Measurements from ENCODE around the gene EXOSC9. TPM values are rescaled to one million over a fixed set of nuclear protein-coding genes. Genes with fewer than 3 reads are reported as not detected.

Gene EXOSC9
- total RNA-seq, 1 donor from 2014 or later, result 58.8 TPM

GRCh38 chr4:121824171-121824527, 23.0 kb downstream of the EXOSC9 start:
- peak overlapping the region; percentile 98 for H3K27ac Mint-ChIP-seq (ENCODE audit: unreplicated experiment)
- TF ChIP-seq, protein P1, sequence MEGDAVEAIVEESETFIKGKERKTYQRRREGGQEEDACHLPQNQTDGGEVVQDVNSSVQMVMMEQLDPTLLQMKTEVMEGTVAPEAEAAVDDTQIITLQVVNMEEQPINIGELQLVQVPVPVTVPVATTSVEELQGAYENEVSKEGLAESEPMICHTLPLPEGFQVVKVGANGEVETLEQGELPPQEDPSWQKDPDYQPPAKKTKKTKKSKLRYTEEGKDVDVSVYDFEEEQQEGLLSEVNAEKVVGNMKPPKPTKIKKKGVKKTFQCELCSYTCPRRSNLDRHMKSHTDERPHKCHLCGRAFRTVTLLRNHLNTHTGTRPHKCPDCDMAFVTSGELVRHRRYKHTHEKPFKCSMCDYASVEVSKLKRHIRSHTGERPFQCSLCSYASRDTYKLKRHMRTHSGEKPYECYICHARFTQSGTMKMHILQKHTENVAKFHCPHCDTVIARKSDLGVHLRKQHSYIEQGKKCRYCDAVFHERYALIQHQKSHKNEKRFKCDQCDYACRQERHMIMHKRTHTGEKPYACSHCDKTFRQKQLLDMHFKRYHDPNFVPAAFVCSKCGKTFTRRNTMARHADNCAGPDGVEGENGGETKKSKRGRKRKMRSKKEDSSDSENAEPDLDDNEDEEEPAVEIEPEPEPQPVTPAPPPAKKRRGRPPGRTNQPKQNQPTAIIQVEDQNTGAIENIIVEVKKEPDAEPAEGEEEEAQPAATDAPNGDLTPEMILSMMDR (conservative IDR thresholded peaks at IDR 0.05), result no peak
- H3K4me1 Mint-ChIP-seq, result peaks cover 30% of the 10 kb centered on the region
- H3K4me3 Mint-ChIP-seq, result peak overlapping the region; percentile 91
- no peaks in the 10 kb centered on the region for H3K27me3 Mint-ChIP-seq (ENCODE audit: low read depth)
- no peak for DNase-seq (ENCODE audit: low read depth, low spot score)
- no peaks in the 10 kb centered on the region for H3K9me3 Mint-ChIP-seq
- peaks cover 5% of the 10 kb centered on the region for H3K36me3 Mint-ChIP-seq (ENCODE audit: low read depth)

GRCh38 chr4:121824950-121825349, 23.8 kb downstream of the EXOSC9 start:
- H3K4me1 Mint-ChIP-seq, result peaks cover 30% of the 10 kb centered on the region
- no peaks in the 10 kb centered on the region for H3K27me3 Mint-ChIP-seq (ENCODE audit: low read depth)
- no peak for DNase-seq (ENCODE audit: low read depth, low spot score)
- H3K4me3 Mint-ChIP-seq, result peak overlapping the region; percentile 83
- H3K27ac Mint-ChIP-seq (ENCODE audit: unreplicated experiment), result no peak overlapping the region
- peaks cover 3% of the 10 kb centered on the region for H3K36me3 Mint-ChIP-seq (ENCODE audit: low read depth)
- H3K9me3 Mint-ChIP-seq, result no peaks in the 10 kb centered on the region
- TF ChIP-seq, protein P1 (conservative IDR thresholded peaks at IDR 0.05), result no peak

GRCh38 chr4:121827853-121828252, 26.7 kb downstream of the EXOSC9 start:
- Mint-ChIP-seq H3K9me3 (no peaks in the 10 kb centered on the region), H3K36me3 (ENCODE audit: low read depth) (no peaks in the 10 kb centered on the region), H3K4me1 (peaks cover 8% of the 10 kb centered on the region), H3K27me3 (ENCODE audit: low read depth) (no peaks in the 10 kb centered on the region), H3K4me3 (no peak overlapping the region), H3K27ac (ENCODE audit: unreplicated experiment) (no peak overlapping the region)
- no peak for DNase-seq (ENCODE audit: low read depth, low spot score)
- TF ChIP-seq, protein P1 (conservative IDR thresholded peaks at IDR 0.05), result no peak

GRCh38 chr4:121829511-121829910, 28.4 kb downstream of the EXOSC9 start:
- TF ChIP-seq, protein P1 (conservative IDR thresholded peaks at IDR 0.05), result no peak
- Mint-ChIP-seq H3K9me3 (no peaks in the 10 kb centered on the region), H3K27ac (ENCODE audit: unreplicated experiment) (no peak overlapping the region), H3K27me3 (ENCODE audit: low read depth) (no peaks in the 10 kb centered on the region), H3K36me3 (ENCODE audit: low read depth) (no peaks in the 10 kb centered on the region), H3K4me3 (no peak overlapping the region), H3K4me1 (no peaks in the 10 kb centered on the region)
- DNase-seq (ENCODE audit: low read depth, low spot score), result no peak

DNA sequence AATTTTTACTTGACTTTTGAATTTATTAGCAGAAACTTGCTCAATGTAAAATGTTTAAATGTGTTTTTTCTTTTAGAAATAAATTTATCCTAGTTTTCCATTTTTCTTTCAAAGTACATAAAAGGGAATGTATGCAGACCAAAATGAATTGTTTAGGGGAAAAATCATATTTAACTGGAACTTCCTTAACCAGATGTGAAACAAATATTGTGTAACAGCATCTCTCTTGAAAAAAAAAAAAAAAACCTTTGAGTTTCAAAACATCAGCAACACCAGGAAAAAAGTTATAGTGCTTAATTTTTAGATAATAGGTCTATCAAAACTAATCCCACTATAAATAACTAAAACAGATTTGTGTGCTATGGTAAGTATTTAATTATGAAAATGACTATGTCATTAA, 37.0 kb downstream of the EXOSC9 start:
- no peak overlapping the region for H3K27ac Mint-ChIP-seq (ENCODE audit: unreplicated experiment)
- no peaks in the 10 kb centered on the region for H3K27me3 Mint-ChIP-seq (ENCODE audit: low read depth)
- TF ChIP-seq, protein P1 (conservative IDR thresholded peaks at IDR 0.05), result no peak
- peaks cover 10% of the 10 kb centered on the region for H3K36me3 Mint-ChIP-seq (ENCODE audit: low read depth)
- DNase-seq (ENCODE audit: low read depth, low spot score), result no peak
- H3K9me3 Mint-ChIP-seq, result no peaks in the 10 kb centered on the region
- no peak overlapping the region for H3K4me3 Mint-ChIP-seq
- H3K4me1 Mint-ChIP-seq, result no peaks in the 10 kb centered on the region

GRCh38 chr4:121842862-121843261, 41.7 kb downstream of the EXOSC9 start:
- no peak for DNase-seq (ENCODE audit: low read depth, low spot score)
- Mint-ChIP-seq H3K9me3 (no peaks in the 10 kb centered on the region), H3K4me3 (no peak overlapping the region), H3K36me3 (ENCODE audit: low read depth) (peaks cover 6% of the 10 kb centered on the region), H3K4me1 (peaks cover 4% of the 10 kb centered on the region), H3K27ac (ENCODE audit: unreplicated experiment) (no peak overlapping the region), H3K27me3 (ENCODE audit: low read depth) (no peaks in the 10 kb centered on the region)
- TF ChIP-seq, protein P1 (conservative IDR thresholded peaks at IDR 0.05), result no peak

All from neural crest cell (in vitro differentiated cells).